K562 (cell line): ENCODE data around the gene SH3GLB2. TPM values are rescaled to one million over a fixed set of nuclear protein-coding genes. Genes with fewer than 3 reads are reported as not detected.
A peak's percentile ranks its signal among the peaks of the same experiment; 100 is the strongest.
"Not testable (repeated sequence)": the region's sequence is repeated elsewhere in the genome, so short reads cannot be mapped to it uniquely, and the experiment has no call there.

Experiments
- ATAC-seq: fragments of 200-7000 bp; cut with Tn5 transposase; 3 replicates; pipeline ENCODE4 v1.9.1; 2020; ENCODE audit warnings: moderate library complexity
- BruUV-seq: library from RNA; stranded (reverse); fragments of 400-500 nt; replicated peaks from 2 replicates; lab custom pipeline; 2021; lab: Mats Ljungman, UMichigan
- CTCF ChIA-PET: fragments of 300-600 bp; formaldehyde crosslinking; extraction: SDS; loops from one replicate; lab custom pipeline; 2021; ENCODE audit warnings: low intra/inter-chr PET ratio; lab: Yijun Ruan, JAX
- POLR2A ChIA-PET: fragments of 300-600, 350-650 bp; sonication (Branson Sonifier 250); formaldehyde crosslinking; extraction: SDS; loops from one replicate; lab custom pipeline; 2021; ENCODE audit warnings: antibody characterized with exemption, inconsistent platforms; lab: Yijun Ruan, JAX
- DNase-seq, 4 experiments: peaks; one replicate each; pipeline versions ENCODE4 v3.0.0 to v3.0.0-alpha.2; 2011 to 2018; ENCODE audit warnings: low spot score in 3 of 4, mixed read lengths in 3 of 4; ENCODE audit errors: extremely low read depth in 1 of 4
- FAIRE-seq: peaks from 2 replicates; lab custom pipeline; 2011; peaks lifted over from hg19 to GRCh38; lab: Jason Lieb, UNC
- H2AFZ ChIP-seq: 2 replicates; pipeline ENCODE4 v1.6.0; 2011; ENCODE audit warnings: low read depth, low read length, control low read depth, inconsistent platforms
- H3K27ac ChIP-seq: fragments of 200-600 bp; 3 replicates; pipeline ENCODE4 v1.8.0; 2011; ENCODE audit warnings: low read depth, mild to moderate bottlenecking, control low read depth, inconsistent platforms, low read length, moderate library complexity, mixed read lengths; ENCODE audit errors: extremely low read depth
- H3K27me3 ChIP-seq, 2 experiments: fragments of 300-600 bp in 1 of 2; 2 replicates in 1 of 2; 3 replicates in 1 of 2; pipeline versions ENCODE4 v1.6.0 to v1.8.0; 2011; ENCODE audit warnings: inconsistent platforms in 2 of 2, low read length in 2 of 2, mild to moderate bottlenecking in 1 of 2, mixed read lengths in 1 of 2, moderate library complexity in 1 of 2; ENCODE audit not compliant: control insufficient read depth in 2 of 2, insufficient read depth in 2 of 2
- H3K36me3 ChIP-seq: fragments of 300-600 bp; 3 replicates; pipeline ENCODE4 v1.8.0; 2011; ENCODE audit warnings: mild to moderate bottlenecking, low read length, inconsistent platforms; ENCODE audit not compliant: control insufficient read depth, insufficient read depth
- H3K4me1 ChIP-seq, 2 experiments: fragments of 200-600 bp in 1 of 2; replicated peaks in 1 of 2; 2 replicates in 1 of 2; 3 replicates in 1 of 2; pipeline versions ENCODE4 v1.5.1 to v1.8.0; 2011; ENCODE audit warnings: inconsistent platforms in 2 of 2, low read length in 2 of 2, mild to moderate bottlenecking in 1 of 2, mixed read lengths in 1 of 2, moderate library complexity in 1 of 2; ENCODE audit not compliant: control insufficient read depth in 2 of 2, insufficient read depth in 2 of 2
- H3K4me2 ChIP-seq: 2 replicates; pipeline ENCODE4 v1.6.1; 2011; ENCODE audit warnings: low read length, control low read depth, inconsistent platforms, mixed read lengths; ENCODE audit not compliant: insufficient read depth
- H3K4me3 ChIP-seq: fragments of 200-600 bp; sonication (generic), shearing (Covaris generic); 2 replicates; pipeline ENCODE4 v1.5.1; 2016; ENCODE audit warnings: control low read depth, inconsistent platforms
- H3K79me2 ChIP-seq: fragments of 200-600 bp; 3 replicates; pipeline ENCODE4 v1.8.0; 2011; ENCODE audit warnings: low read length, inconsistent platforms; ENCODE audit not compliant: control insufficient read depth, insufficient read depth
- H3K9ac ChIP-seq, 2 experiments: 2 replicates each; pipeline versions ENCODE4 v1.6.0 to v1.6.1; 2011; ENCODE audit warnings: low read depth in 2 of 2, low read length in 2 of 2, control low read depth in 1 of 2, inconsistent platforms in 1 of 2, mild to moderate bottlenecking in 1 of 2, mixed read lengths in 1 of 2; ENCODE audit not compliant: insufficient read depth in 1 of 2
- H3K9me1 ChIP-seq: one replicate; pipeline ENCODE4 v1.6.0; 2011; ENCODE audit warnings: inconsistent platforms, mild to moderate bottlenecking, low read length, moderate library complexity; ENCODE audit not compliant: control insufficient read depth, insufficient read depth
- H3K9me3 ChIP-seq: replicated peaks from 2 replicates; pipeline ENCODE4 v1.5.1; 2011; ENCODE audit warnings: low read depth, low read length, inconsistent platforms; ENCODE audit not compliant: control insufficient read depth, insufficient read depth
- H4K20me1 ChIP-seq: replicated peaks from 2 replicates; pipeline ENCODE4 v1.6.1; 2011; ENCODE audit warnings: low read length, inconsistent platforms, mixed read lengths; ENCODE audit not compliant: control insufficient read depth, insufficient read depth
- ZNF316 ChIP-seq: fragments of 450-650 bp; IDR thresholded peaks from 2 replicates; pipeline ENCODE4 v1.6.1; 2016
- ZNF551 ChIP-seq: fragments of 250-450 bp; sonication (Bioruptor Pico); IDR thresholded peaks from 2 replicates; pipeline ENCODE4 v1.5.0; 2021; ENCODE audit warnings: mild to moderate bottlenecking, moderate library complexity
- ZNF583 ChIP-seq: fragments of 250-450 bp; sonication (Bioruptor Pico); IDR thresholded peaks from 2 replicates; pipeline ENCODE4 v1.4.0; 2020
- ZNF707 ChIP-seq: fragments of 250-450 bp; sonication (Bioruptor Pico); conservative IDR thresholded peaks from 2 replicates; pipeline ENCODE4 v1.8.0; 2022; ENCODE audit warnings: inconsistent platforms, mild to moderate bottlenecking, moderate library complexity
- WGBS: fragments of 100-300 bp; shearing (Covaris generic); methylation state at CpG from one replicate; pipeline ENCODE4 v1.1.6; 2016; ENCODE audit warnings: low coverage, mixed read lengths; ENCODE audit not compliant: insufficient coverage; ENCODE audit errors: missing lambda C conversion rate; 5-methylcytosine and 5-hydroxymethylcytosine counted together
- in situ Hi-C: fragments of 300-500 bp; cut with MboI; formaldehyde crosslinking; loops from 4 replicates; pipeline ENCODE4 v1.15.0; 2018; ENCODE audit warnings: inconsistent platforms, mixed read lengths
- intact Hi-C: fragments of 100-400 bp; cut with micrococcal nuclease; formaldehyde crosslinking; loops from 2 replicates; pipeline ENCODE4 v1.14.2; 2022
- polyA plus RNA-seq, 8 experiments: library from polyadenylated mRNA; depleted of rRNA in 4 of 8; stranded (reverse) in 5 of 8; unstranded in 3 of 8; fragments of >200 nt; fragmentation: Nextera tagmentation in 2 of 8; fragmentation: Illumina TruSeq in 1 of 8; extraction: Ambion mirVana in 2 of 8; extraction: Trizol in 1 of 8; gene quantifications; 2 replicates each; pipeline versions ENCODE4 v1.2.1 to v1.2.3, GENCODE V29; 2011 to 2014; ENCODE audit warnings: inconsistent platforms in 1 of 8, missing spikeins in 1 of 8
- total RNA-seq, 7 experiments: library from RNA; depleted of rRNA in 6 of 7; stranded (reverse); fragments of >200 nt in 6 of 7; fragmentation: Illumina TruSeq in 2 of 7; extraction: Trizol in 2 of 7; gene quantifications; 2 replicates each; pipeline versions ENCODE4 v1.2.1 to v1.2.3, GENCODE V29; 2011 to 2021; ENCODE audit warnings: low replicate concordance in 1 of 7

Gene SH3GLB2
- total and polyA plus RNA-seq, 9 of the 15 experiments (the other 6 are each of a cell fraction or from before 2014, with no cell fraction given) = 0.20 to 118 (median 58.8) TPM

DNA sequence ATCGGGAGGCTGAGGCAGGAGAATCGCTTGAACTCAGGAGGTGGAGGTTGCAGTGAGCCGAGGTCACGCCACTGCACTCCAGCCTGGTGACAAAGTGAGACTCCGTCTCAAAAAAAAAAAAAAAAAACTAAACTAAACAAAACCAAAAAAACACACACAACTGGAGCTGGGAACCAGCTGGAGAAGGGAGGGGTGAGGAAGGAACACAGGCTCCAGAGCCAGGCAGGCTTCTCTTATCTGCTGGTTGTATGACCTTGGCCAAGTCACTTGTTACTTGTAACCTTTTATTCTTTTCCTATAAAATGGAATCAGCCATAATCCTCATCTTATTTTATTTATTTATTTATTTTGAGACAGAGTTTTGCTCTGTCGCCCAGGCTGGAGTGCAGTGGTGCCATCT lies 24.0 kb downstream of the SH3GLB2 start:
- H3K9me1 ChIP-seq, DNase-seq, intact Hi-C loops, ATAC-seq, BruUV-seq, H3K79me2 ChIP-seq, CTCF ChIA-PET, H3K9ac ChIP-seq, FAIRE-seq, H3K27ac ChIP-seq, H2AFZ ChIP-seq, H3K27me3 ChIP-seq, H3K9me3 ChIP-seq, in situ Hi-C loops, H3K4me3 ChIP-seq, H3K4me2 ChIP-seq: not testable (repeated sequence)
- peaks cover 0 to 29% of the 10 kb centered on the region in 2 experiments; a peak in 3 of 5 replicates for H3K4me1 ChIP-seq
- POLR2A ChIA-PET = interaction anchor here (0.6 to 1.0 kb wide), 3 partner anchors 11 to 299 kb away, joined by 3 to 5 read pairs (median 3); no protein-coding TSS in a partner anchor
- peaks cover 17% of the 10 kb centered on the region for H4K20me1 ChIP-seq
- 90% methylated on average over 2 of the region's 6 CpGs for WGBS
- H3K36me3 ChIP-seq = peaks cover 92% of the 10 kb centered on the region

GRCh38 chr9:129002992-129003391 lies 25.1 kb downstream of the SH3GLB2 start:
- CTCF ChIA-PET = no interaction called here
- intact Hi-C loops (no loop called here), in situ Hi-C loops (no loop called here)
- Histone ChIP-seq H2AFZ (no peak overlapping the region), H3K27me3 (no peaks in the 10 kb centered on the region), H3K4me1 (peaks cover 0 to 18% of the 10 kb centered on the region in 2 experiments; a peak in 3 of 5 replicates), H3K4me3 (no peak overlapping the region), H3K79me2 (no peaks in the 10 kb centered on the region), H3K9me3 (no peaks in the 10 kb centered on the region), H4K20me1 (peaks cover 17% of the 10 kb centered on the region), H3K27ac (no peak overlapping the region), H3K36me3 (peaks cover 90% of the 10 kb centered on the region), H3K4me2 (no peak overlapping the region), H3K9ac (no peak overlapping the region), H3K9me1 (no peaks in the 10 kb centered on the region)
- no TSS peak for BruUV-seq
- FAIRE-seq (no peak), DNase-seq (no peak), ATAC-seq (no peak)
- no peak for TF ChIP-seq ZNF551 (CRISPR knock-in tag)
- no peak for TF ChIP-seq ZNF583
- TF ChIP-seq ZNF316 = peak; percentile 38; the same call in 1 of the 2 replicates
- TF ChIP-seq ZNF707 = no peak
- POLR2A ChIA-PET = interaction anchor here (0.6 to 1.2 kb wide), 4 partner anchors 10 to 1778 kb away, joined by 3 to 6 read pairs (median 4); partner anchors contain the start of gene MIGA2
- 96% methylated on average over 7 of the region's 9 CpGs for WGBS
